Measurements from ENCODE around the gene KLHL24.

GRCh38 chr3:183587336-183587735 lies 48.1 kb upstream of the KLHL24 start:
- TF ChIP-seq CTCF (IDR thresholded peaks at IDR 0.05): no peak
- no peak for TF ChIP-seq POLR2A (IDR thresholded peaks at IDR 0.05)
